ENCODE measurements around the gene BICRA.

DNA sequence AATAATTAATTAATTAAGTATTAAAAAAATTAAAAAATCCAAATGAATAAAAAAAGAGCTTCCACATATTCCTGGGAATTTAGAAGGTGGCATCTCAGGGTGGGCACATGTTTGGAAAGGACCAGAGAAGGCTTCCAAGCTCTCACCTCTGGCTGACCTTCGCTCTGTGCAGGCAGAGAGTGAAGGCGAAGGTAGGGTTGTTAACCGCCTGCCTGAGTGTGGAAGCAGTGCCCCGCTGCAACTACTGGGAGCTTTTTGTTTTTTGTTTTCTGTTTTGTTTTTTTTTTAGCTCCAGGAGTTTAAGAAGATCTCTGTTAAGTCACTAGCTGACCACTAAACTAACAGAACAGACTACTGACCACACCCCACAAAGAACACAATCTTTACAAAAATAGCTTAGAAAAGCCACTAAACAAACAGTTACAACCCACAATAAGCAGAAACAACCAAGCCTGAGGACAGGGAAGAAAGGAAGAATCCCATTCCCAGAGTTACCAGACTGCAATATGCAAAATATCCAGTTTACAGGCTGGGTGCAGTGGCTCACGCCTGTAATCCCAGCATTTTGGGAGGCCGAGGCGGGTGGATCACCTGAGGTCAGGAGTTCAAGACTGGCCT lies 47.4 kb upstream of the BICRA start:
- TF ChIP-seq CTCF (IDR thresholded peaks at IDR 0.05) (no peak), POLR2A (IDR thresholded peaks at IDR 0.05) (no peak)

Measured in testis (tissue), 2 donors.